ENCODE measurements around the gene HPSE2.

DNA sequence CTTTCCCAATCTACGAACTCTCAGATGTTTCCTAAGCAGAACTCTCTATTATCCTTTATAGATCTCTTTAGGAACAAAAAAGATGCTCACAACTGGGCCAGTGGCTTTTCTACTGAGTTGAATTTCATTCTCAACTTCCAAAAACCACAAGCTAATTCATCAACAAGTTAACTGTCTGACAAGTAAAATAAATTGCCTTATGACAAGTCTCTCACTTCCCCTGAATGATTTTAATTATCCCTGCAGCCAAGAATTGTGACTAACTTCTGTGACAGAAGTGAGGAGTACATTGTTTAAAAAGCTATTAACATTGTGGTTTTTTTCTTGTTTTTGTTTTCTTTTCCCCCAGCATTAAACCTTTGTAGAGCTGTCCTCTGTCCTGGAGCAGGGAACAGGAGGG is 343.1 kb downstream of the HPSE2 start:
- TF ChIP-seq, protein P1, sequence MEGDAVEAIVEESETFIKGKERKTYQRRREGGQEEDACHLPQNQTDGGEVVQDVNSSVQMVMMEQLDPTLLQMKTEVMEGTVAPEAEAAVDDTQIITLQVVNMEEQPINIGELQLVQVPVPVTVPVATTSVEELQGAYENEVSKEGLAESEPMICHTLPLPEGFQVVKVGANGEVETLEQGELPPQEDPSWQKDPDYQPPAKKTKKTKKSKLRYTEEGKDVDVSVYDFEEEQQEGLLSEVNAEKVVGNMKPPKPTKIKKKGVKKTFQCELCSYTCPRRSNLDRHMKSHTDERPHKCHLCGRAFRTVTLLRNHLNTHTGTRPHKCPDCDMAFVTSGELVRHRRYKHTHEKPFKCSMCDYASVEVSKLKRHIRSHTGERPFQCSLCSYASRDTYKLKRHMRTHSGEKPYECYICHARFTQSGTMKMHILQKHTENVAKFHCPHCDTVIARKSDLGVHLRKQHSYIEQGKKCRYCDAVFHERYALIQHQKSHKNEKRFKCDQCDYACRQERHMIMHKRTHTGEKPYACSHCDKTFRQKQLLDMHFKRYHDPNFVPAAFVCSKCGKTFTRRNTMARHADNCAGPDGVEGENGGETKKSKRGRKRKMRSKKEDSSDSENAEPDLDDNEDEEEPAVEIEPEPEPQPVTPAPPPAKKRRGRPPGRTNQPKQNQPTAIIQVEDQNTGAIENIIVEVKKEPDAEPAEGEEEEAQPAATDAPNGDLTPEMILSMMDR (IDR thresholded peaks at IDR 0.05), result no peak
- TF ChIP-seq RFX5 (IDR thresholded peaks at IDR 0.05; ENCODE audit: low read length) (no peak), YY1 (IDR thresholded peaks at IDR 0.05; ENCODE audit: low read depth) (no peak), TAF1 (IDR thresholded peaks at IDR 0.05; ENCODE audit: borderline replicate concordance, low read depth, low read length) (no peak)
- TF ChIP-seq, protein P2, sequence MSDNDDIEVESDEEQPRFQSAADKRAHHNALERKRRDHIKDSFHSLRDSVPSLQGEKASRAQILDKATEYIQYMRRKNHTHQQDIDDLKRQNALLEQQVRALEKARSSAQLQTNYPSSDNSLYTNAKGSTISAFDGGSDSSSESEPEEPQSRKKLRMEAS (IDR thresholded peaks at IDR 0.05; ENCODE audit: low read depth), result no peak

All from SK-N-SH (cell line).